ENCODE data around the gene SLC52A1. TPM values are rescaled to one million over a fixed set of nuclear protein-coding genes. Genes with fewer than 3 reads are reported as not detected.

The SLC52A1 gene
- total RNA-seq, 1 donor from 2014 or later: 0.14 TPM

GRCh38 chr17:4998027-4998731 is 37.0 kb downstream of the SLC52A1 start:
- no peak for DNase-seq (ENCODE audit: low spot score)
- H3K4me1 Mint-ChIP-seq (ENCODE audit: low read depth): peaks cover 12% of the 10 kb centered on the region
- H3K4me3 Mint-ChIP-seq (ENCODE audit: low read depth): peak overlapping the region; percentile 86
- intact Hi-C loops (cut with micrococcal nuclease): loop anchor here (5.0 kb wide), 1 partner anchor 34 kb away; no protein-coding TSS in a partner anchor
- H3K27ac Mint-ChIP-seq: no peak overlapping the region
- H3K36me3 Mint-ChIP-seq (ENCODE audit: low read depth): peaks cover 28% of the 10 kb centered on the region
- H3K27me3 Mint-ChIP-seq (ENCODE audit: low read depth): no peaks in the 10 kb centered on the region
- H3K9me3 Mint-ChIP-seq: no peaks in the 10 kb centered on the region

- Mint-ChIP-seq H3K27ac (peak within 1 kb of the TSS; percentile 62), H3K9me3 (no peaks in the 10 kb centered on the region), H3K4me3 (ENCODE audit: low read depth) (peak within 1 kb of the TSS; percentile 86), H3K4me1 (ENCODE audit: low read depth) (peaks cover 12% of the 10 kb centered on the region), H3K36me3 (ENCODE audit: low read depth) (peaks cover 21% of the 10 kb centered on the region), H3K27me3 (ENCODE audit: low read depth) (no peaks in the 10 kb centered on the region)
- DNase-seq (ENCODE audit: low spot score): peak; percentile 89
- intact Hi-C loops (cut with micrococcal nuclease): loop anchor here (1.0 to 5.0 kb wide), 3 partner anchors 10 to 57 kb away; partner anchors contain the start of genes CAMTA2, RNF167 and SLC25A11
Observed at GRCh38 chr17:4997302-4998026, 37.8 kb downstream of the SLC52A1 start, which contains the start of the genes INCA1 and KIF1C. Gene INCA1, minus strand, starts transcription at chr17:4997522. Its CDS starts 3,085 bp downstream, at chr17:4994437. Gene KIF1C, plus strand, starts transcription at chr17:4997950. Its CDS starts 2,297 bp downstream, at chr17:5000247.

GRCh38 chr17:4994081-4994595 is 41.1 kb downstream of the SLC52A1 start:
- Mint-ChIP-seq H3K36me3 (ENCODE audit: low read depth) (peaks cover 20% of the 10 kb centered on the region), H3K27ac (no peak overlapping the region), H3K9me3 (no peaks in the 10 kb centered on the region), H3K4me1 (ENCODE audit: low read depth) (peaks cover 20% of the 10 kb centered on the region), H3K4me3 (ENCODE audit: low read depth) (no peak overlapping the region), H3K27me3 (ENCODE audit: low read depth) (no peaks in the 10 kb centered on the region)
- DNase-seq (ENCODE audit: low spot score): no peak
- intact Hi-C loops (cut with micrococcal nuclease): no loop called here

GRCh38 chr17:4987767-4988567 is 47.3 kb downstream of the SLC52A1 start:
- Mint-ChIP-seq H3K27me3 (ENCODE audit: low read depth) (no peaks in the 10 kb centered on the region), H3K4me3 (ENCODE audit: low read depth) (peak overlapping the region; percentile 94), H3K4me1 (ENCODE audit: low read depth) (peaks cover 37% of the 10 kb centered on the region), H3K9me3 (no peaks in the 10 kb centered on the region), H3K27ac (peak overlapping the region; percentile 86), H3K36me3 (ENCODE audit: low read depth) (peaks cover 42% of the 10 kb centered on the region)
- DNase-seq (ENCODE audit: low spot score): no peak
- intact Hi-C loops (cut with micrococcal nuclease): loop anchor here (1.0 to 2.0 kb wide), 2 partner anchors 9 to 19 kb away; partner anchors contain the start of genes INCA1 and KIF1C

GRCh38 chr17:4986951-4987766 is 48.1 kb downstream of the SLC52A1 start, which contains the start of gene CAMTA2:
Gene CAMTA2, minus strand, starts transcription at chr17:4987675. Its CDS starts 1,453 bp downstream, at chr17:4986222.
- Mint-ChIP-seq H3K9me3 (no peaks in the 10 kb centered on the region), H3K4me3 (ENCODE audit: low read depth) (peak within 1 kb of the TSS; percentile 94), H3K27me3 (ENCODE audit: low read depth) (no peaks in the 10 kb centered on the region), H3K36me3 (ENCODE audit: low read depth) (peaks cover 49% of the 10 kb centered on the region), H3K4me1 (ENCODE audit: low read depth) (peaks cover 37% of the 10 kb centered on the region), H3K27ac (peak within 1 kb of the TSS; percentile 86)
- intact Hi-C loops (cut with micrococcal nuclease): loop anchor here (1.0 to 2.0 kb wide), 2 partner anchors 10 to 18 kb away; partner anchors contain the start of genes INCA1 and KIF1C
- peak; percentile 76 for DNase-seq (ENCODE audit: low spot score)

GRCh38 chr17:4986403-4986802 is 48.8 kb downstream of the SLC52A1 start:
- peak overlapping the region; percentile 86 for H3K27ac Mint-ChIP-seq
- H3K36me3 Mint-ChIP-seq (ENCODE audit: low read depth): peaks cover 50% of the 10 kb centered on the region
- no peak for DNase-seq (ENCODE audit: low spot score)
- no peaks in the 10 kb centered on the region for H3K9me3 Mint-ChIP-seq
- H3K27me3 Mint-ChIP-seq (ENCODE audit: low read depth): no peaks in the 10 kb centered on the region
- intact Hi-C loops (cut with micrococcal nuclease): loop anchor here (2.0 kb wide), 1 partner anchor 18 kb away; no protein-coding TSS in a partner anchor
- H3K4me1 Mint-ChIP-seq (ENCODE audit: low read depth): peaks cover 35% of the 10 kb centered on the region
- peak overlapping the region; percentile 94 for H3K4me3 Mint-ChIP-seq (ENCODE audit: low read depth)

Other genes with a start within 250 kb of the SLC52A1 start
- 0.28 and 0.46 TPM in 2 replicates for gene VMO1, start 249.1 kb downstream of the SLC52A1 start, total RNA-seq
- gene GLTPD2, start 246.5 kb downstream of the SLC52A1 start, total RNA-seq: not detected in 2 replicates
- 215 and 220 TPM in 2 replicates for gene PSMB6, start 239.3 kb downstream of the SLC52A1 start, total RNA-seq
- gene PLD2, start 228.3 kb downstream of the SLC52A1 start, total RNA-seq: 22.3 and 26.6 TPM in 2 replicates
- gene MINK1, start 202.1 kb downstream of the SLC52A1 start, total RNA-seq: 60.9 and 69.7 TPM in 2 replicates
- gene C17orf107, start 135.9 kb downstream of the SLC52A1 start, total RNA-seq: 0.76 and 1.3 TPM in 2 replicates
- 0.32 and 0.44 TPM in 2 replicates for gene CHRNE, start 132.3 kb downstream of the SLC52A1 start, total RNA-seq
- gene GP1BA, start 103.1 kb downstream of the SLC52A1 start, total RNA-seq: not detected in 2 replicates
- 91.4 and 103 TPM in 2 replicates for gene SLC25A11, start 95.4 kb downstream of the SLC52A1 start, total RNA-seq
- gene RNF167, start 95.2 kb downstream of the SLC52A1 start, total RNA-seq: 112 and 126 TPM in 2 replicates
- 1,460 and 1,475 TPM in 2 replicates for gene PFN1, start 86.9 kb downstream of the SLC52A1 start, total RNA-seq
- gene ENO3, start 84.3 kb downstream of the SLC52A1 start, total RNA-seq: 45.7 and 47.9 TPM in 2 replicates
- gene SPAG7, start 67.6 kb downstream of the SLC52A1 start, total RNA-seq: 66.5 and 70.4 TPM in 2 replicates
- gene CAMTA2, start 47.8 kb downstream of the SLC52A1 start, total RNA-seq: 90.2 and 92.3 TPM in 2 replicates
- 0.43 and 0.53 TPM in 2 replicates for gene INCA1, start 37.9 kb downstream of the SLC52A1 start, total RNA-seq
- gene KIF1C, start 37.5 kb downstream of the SLC52A1 start, total RNA-seq: 51.0 and 51.4 TPM in 2 replicates
- gene ZFP3, start 43.0 kb upstream of the SLC52A1 start, total RNA-seq: 1.4 and 1.9 TPM in 2 replicates
- 12.4 and 16.5 TPM in 2 replicates for gene ZNF232, start 76.5 kb upstream of the SLC52A1 start, total RNA-seq
- gene USP6, start 80.6 kb upstream of the SLC52A1 start, total RNA-seq: 0.07 TPM in 1 of 2 replicates, not detected in the other
- 8.0 and 8.9 TPM in 2 replicates for gene ZNF594, start 156.4 kb upstream of the SLC52A1 start, total RNA-seq
- gene SCIMP, start 199.4 kb upstream of the SLC52A1 start, total RNA-seq: not detected in 2 replicates
- gene RABEP1, start 246.9 kb upstream of the SLC52A1 start, total RNA-seq: 45.8 and 53.2 TPM in 2 replicates

Measured in activated T-helper 2 cell treated with anti-CD3 and anti-CD28 coated beads, Interferon-gamma antibody, Interleukin-2, Interleukin-4, amounts not matched to agents 10 μg/mL and 5 μg/mL and 100 μg/mL, durations not matched to agents 14 hours and 24 hours and 36 hours (primary cell).